H9 (cell line): ENCODE measurements around the gene LYST. TPM values are rescaled to one million over a fixed set of nuclear protein-coding genes. Genes with fewer than 3 reads are reported as not detected.
A peak's percentile ranks its signal among the peaks of the same experiment; 100 is the strongest.
"Not testable (repeated sequence)": the region's sequence is repeated elsewhere in the genome, so short reads cannot be mapped to it uniquely, and the experiment has no call there.

Source experiments
- DNase-seq: peaks from one replicate; pipeline ENCODE4 v3.0.0-alpha.2; 2017
- H2AFZ ChIP-seq: one replicate; pipeline ENCODE4 v1.6.1; 2013; ENCODE audit warnings: mild to moderate bottlenecking, low read length, control low read depth, moderate library complexity
- H2AK5ac ChIP-seq: 2 replicates; pipeline ENCODE4 v1.6.1; 2013; ENCODE audit warnings: low read length, control low read depth, mixed read lengths; ENCODE audit not compliant: insufficient read length
- H2BK120ac ChIP-seq: one replicate; pipeline ENCODE4 v1.6.1; 2013; ENCODE audit warnings: low read depth, mild to moderate bottlenecking, low read length, control low read depth, inconsistent platforms; ENCODE audit not compliant: poor library complexity, severe bottlenecking
- H2BK12ac ChIP-seq: 2 replicates; pipeline ENCODE4 v1.6.1; 2013; ENCODE audit warnings: low read length, control low read depth, mixed read lengths, low read depth; ENCODE audit not compliant: insufficient read length
- H2BK15ac ChIP-seq: 2 replicates; pipeline ENCODE4 v1.6.1; 2013; ENCODE audit warnings: low read depth, low read length, control low read depth
- H2BK20ac ChIP-seq: one replicate; pipeline ENCODE4 v1.6.1; 2013; ENCODE audit warnings: low read depth, mild to moderate bottlenecking, low read length, control low read depth, inconsistent platforms; ENCODE audit not compliant: poor library complexity, severe bottlenecking
- H2BK5ac ChIP-seq: 2 replicates; pipeline ENCODE4 v1.6.1; 2013; ENCODE audit warnings: low read length, control low read depth, mixed read lengths; ENCODE audit not compliant: insufficient read length
- H3K14ac ChIP-seq: 2 replicates; pipeline ENCODE4 v1.6.1; 2013; ENCODE audit warnings: low read length, control low read depth; ENCODE audit not compliant: insufficient read depth
- H3K18ac ChIP-seq: 2 replicates; pipeline ENCODE4 v1.6.1; 2013; ENCODE audit warnings: low read depth, mild to moderate bottlenecking, mixed read lengths, low read length, control low read depth; ENCODE audit not compliant: insufficient read length
- H3K23ac ChIP-seq: 2 replicates; pipeline ENCODE4 v1.6.1; 2013; ENCODE audit warnings: low read length, control low read depth, mixed read lengths, low read depth; ENCODE audit not compliant: insufficient read length
- H3K23me2 ChIP-seq: 2 replicates; pipeline ENCODE4 v1.6.1; 2013; ENCODE audit warnings: low read depth, mild to moderate bottlenecking, mixed read lengths, low read length, control low read depth; ENCODE audit not compliant: insufficient read length, poor library complexity, severe bottlenecking
- H3K27ac ChIP-seq: 2 replicates; pipeline ENCODE4 v1.5.1; 2013; ENCODE audit warnings: low read length, control low read depth, mixed read lengths, low read depth; ENCODE audit not compliant: insufficient read length
- H3K27me3 ChIP-seq: 2 replicates; pipeline ENCODE4 v1.6.1; 2013; ENCODE audit warnings: low read length, control low read depth, inconsistent platforms; ENCODE audit not compliant: insufficient read depth
- H3K4ac ChIP-seq: 2 replicates; pipeline ENCODE4 v1.6.1; 2013; ENCODE audit warnings: low read depth, mild to moderate bottlenecking, control low read depth, inconsistent platforms, low read length, moderate library complexity
- H3K4me1 ChIP-seq: 2 replicates; pipeline ENCODE4 v1.6.1; 2013; ENCODE audit warnings: low read length, control low read depth, inconsistent platforms; ENCODE audit not compliant: insufficient read depth
- H3K4me2 ChIP-seq: 2 replicates; pipeline ENCODE4 v1.6.1; 2013; ENCODE audit warnings: low read length, control low read depth, mixed read lengths; ENCODE audit not compliant: insufficient read length, insufficient read depth
- H3K56ac ChIP-seq: 2 replicates; pipeline ENCODE4 v1.6.1; 2013; ENCODE audit warnings: low read depth, mild to moderate bottlenecking, mixed read lengths, low read length, control low read depth; ENCODE audit not compliant: insufficient read length
- H3K79me1 ChIP-seq: 2 replicates; pipeline ENCODE4 v1.6.1; 2013; ENCODE audit warnings: low read depth, mild to moderate bottlenecking, moderate library complexity, low read length, control low read depth, inconsistent platforms; ENCODE audit not compliant: insufficient read depth, poor library complexity, severe bottlenecking
- H3K79me2 ChIP-seq: 2 replicates; pipeline ENCODE4 v1.6.1; 2013; ENCODE audit warnings: low read length, control low read depth, inconsistent platforms; ENCODE audit not compliant: insufficient read depth
- H3K9ac ChIP-seq: 2 replicates; pipeline ENCODE4 v1.6.1; 2013; ENCODE audit warnings: low read length, control low read depth, mixed read lengths; ENCODE audit not compliant: insufficient read length; ENCODE audit errors: extremely low read depth
- H3K9me3 ChIP-seq: one replicate; pipeline ENCODE4 v1.6.1; 2013; ENCODE audit warnings: low read depth, low read length, inconsistent platforms; ENCODE audit not compliant: control insufficient read depth
- H3T11ph ChIP-seq: one replicate; pipeline ENCODE4 v1.6.1; 2013; ENCODE audit warnings: mild to moderate bottlenecking, low read length, control low read depth, inconsistent platforms
- H4K20me1 ChIP-seq: one replicate; pipeline ENCODE4 v1.6.1; 2013; ENCODE audit not compliant: control insufficient read depth, insufficient read length, insufficient read depth
- H4K5ac ChIP-seq: 2 replicates; pipeline ENCODE4 v1.6.1; 2013; ENCODE audit warnings: low read depth, mild to moderate bottlenecking, mixed read lengths, low read length, control low read depth; ENCODE audit not compliant: insufficient read length
- H4K8ac ChIP-seq: replicated peaks from 2 replicates; pipeline ENCODE4 v1.6.1; 2013; ENCODE audit warnings: low read length, control low read depth, mixed read lengths, low read depth; ENCODE audit not compliant: insufficient read length
- H4K91ac ChIP-seq: 2 replicates; pipeline ENCODE4 v1.6.1; 2013; ENCODE audit warnings: low read depth, mild to moderate bottlenecking, moderate library complexity, mixed read lengths, low read length, control low read depth; ENCODE audit not compliant: insufficient read length
- H3K27ac Mint-ChIP-seq, 3 experiments: 2 replicates in 2 of 3; 3 replicates in 1 of 3; pipeline ENCODE4 v1.8.0; 2020 to 2021; ENCODE audit warnings: mixed read lengths in 3 of 3, mild to moderate bottlenecking in 1 of 3, moderate library complexity in 1 of 3
- H3K27me3 Mint-ChIP-seq: 2 replicates; pipeline ENCODE4 v1.8.0; 2021; ENCODE audit warnings: low read depth, mild to moderate bottlenecking, moderate library complexity, mixed read lengths
- H3K36me3 Mint-ChIP-seq, 3 experiments: 2 replicates in 2 of 3; 3 replicates in 1 of 3; pipeline ENCODE4 v1.8.0; 2020 to 2021; ENCODE audit warnings: low read depth in 3 of 3, mixed read lengths in 3 of 3; ENCODE audit not compliant: insufficient read depth in 1 of 3
- H3K4me1 Mint-ChIP-seq, 2 experiments: 2 replicates each; pipeline ENCODE4 v1.8.0; 2020; ENCODE audit warnings: mixed read lengths in 2 of 2
- H3K4me3 Mint-ChIP-seq, 2 experiments: 2 replicates in 1 of 2; 3 replicates in 1 of 2; pipeline ENCODE4 v1.8.0; 2020 to 2021; ENCODE audit warnings: mild to moderate bottlenecking in 2 of 2, mixed read lengths in 2 of 2, moderate library complexity in 1 of 2
- H3K9me3 Mint-ChIP-seq, 2 experiments: 2 replicates in 1 of 2; 3 replicates in 1 of 2; pipeline ENCODE4 v1.8.0; 2020; ENCODE audit warnings: mild to moderate bottlenecking in 2 of 2, mixed read lengths in 2 of 2, moderate library complexity in 1 of 2
- CTCF ChIP-seq: fragments of 200-600 bp; sonication (generic); conservative IDR thresholded peaks from 3 replicates; pipeline ENCODE4 v1.8.0; 2021; ENCODE audit warnings: antibody characterized with exemption, mild to moderate bottlenecking
- WGBS: extraction: QIAGEN DNeasy Blood & Tissue Kit; methylation state at CpG from one replicate; pipeline ENCODE4 v1.1.7; 2013; ENCODE audit warnings: missing lambda C conversion rate, low lambda C conversion rate, mixed read lengths; ENCODE audit not compliant: insufficient read length; ENCODE audit errors: extremely low coverage; 5-methylcytosine and 5-hydroxymethylcytosine counted together
- total RNA-seq: library from RNA; stranded (reverse); gene quantifications from 2 replicates; pipeline ENCODE4 v1.2.1, GENCODE V29; 2021

The LYST gene
- total RNA-seq, 1 experiment from 2014 or later, result 0.13 TPM

- Histone ChIP-seq H3K79me2 (peaks cover 5% of the 10 kb centered on the region; the same call in 1 of the 2 replicates), H3K9me3 (no peaks in the 10 kb centered on the region), H3K23ac (no peak overlapping the region), H3K9ac (no peak overlapping the region), H3K18ac (no peak overlapping the region), H3K27ac (peak overlapping the region; percentile 23), H3K4ac (no peak overlapping the region), H3K4me2 (no peak overlapping the region), H3K23me2 (no peaks in the 10 kb centered on the region), H2BK15ac (no peak overlapping the region), H3K4me1 (peaks cover 10% of the 10 kb centered on the region), H3K56ac (peak overlapping the region; percentile 90), H2BK20ac (no peak overlapping the region), H4K91ac (peak overlapping the region; percentile 79), H2BK12ac (no peak overlapping the region), H3K27me3 (no peaks in the 10 kb centered on the region), H2BK5ac (no peak overlapping the region), H4K8ac (no peak overlapping the region), H2BK120ac (no peak overlapping the region), H4K5ac (no peak overlapping the region), H3K14ac (peak overlapping the region; percentile 56; the same call in 1 of the 2 replicates), H3K79me1 (peaks cover 7% of the 10 kb centered on the region), H4K20me1 (no peaks in the 10 kb centered on the region), H3T11ph (no peak overlapping the region), H2AK5ac (no peak overlapping the region), H2AFZ (no peak overlapping the region)
- no peaks in the 10 kb centered on the region for H3K9me3 Mint-ChIP-seq
- H3K4me1 Mint-ChIP-seq, result peaks cover 16 to 17% of the 10 kb centered on the region in 2 experiments
- H3K27me3 Mint-ChIP-seq, result no peaks in the 10 kb centered on the region
- no peak for TF ChIP-seq CTCF
- peak overlapping the region in 2 of 3 experiments; percentile 25 to 85; a peak in 3 of 7 replicates for H3K27ac Mint-ChIP-seq
- DNase-seq, result no peak
- H3K4me3 Mint-ChIP-seq, result no peak overlapping the region; a peak in 1 of 5 replicates
- no CpG with 5 or more reads among the region's 18 CpGs for WGBS
- peaks cover 0 to 5% (median 0%) of the 10 kb centered on the region in 3 experiments; a peak in 1 of 7 replicates for H3K36me3 Mint-ChIP-seq
Measured at GRCh38 chr1:235622936-235623779, 243.5 kb downstream of the LYST start.

GRCh38 chr1:235619149-235619548, 247.6 kb downstream of the LYST start:
- not testable (repeated sequence) for DNase-seq, H4K5ac ChIP-seq, H2BK5ac ChIP-seq, H3K4me1 ChIP-seq, H3K4me2 ChIP-seq, H3K4me3 Mint-ChIP-seq, H3K9ac ChIP-seq, H3K4ac ChIP-seq, H3K18ac ChIP-seq, H4K8ac ChIP-seq, H4K20me1 ChIP-seq, H2AK5ac ChIP-seq, H2BK12ac ChIP-seq, H3K27ac ChIP-seq, H2BK15ac ChIP-seq, H3K9me3 Mint-ChIP-seq, H3K14ac ChIP-seq, H3K27me3 ChIP-seq, H3K23ac ChIP-seq, H4K91ac ChIP-seq, H2BK20ac ChIP-seq, H3K56ac ChIP-seq, H3K27ac Mint-ChIP-seq, H2BK120ac ChIP-seq, H3K79me2 ChIP-seq, H3T11ph ChIP-seq, H3K27me3 Mint-ChIP-seq, H3K79me1 ChIP-seq, H2AFZ ChIP-seq, H3K9me3 ChIP-seq, H3K23me2 ChIP-seq
- peaks cover 0 to 14% (median 7%) of the 10 kb centered on the region in 3 experiments; a peak in 4 of 7 replicates for H3K36me3 Mint-ChIP-seq
- WGBS, result no CpG with 5 or more reads among the region's 2 CpGs
- peaks cover 14 to 20% of the 10 kb centered on the region in 2 experiments for H3K4me1 Mint-ChIP-seq
